A673 (cell line): ENCODE results near the gene NMU. TPM values are rescaled to one million over a fixed set of nuclear protein-coding genes. Genes with fewer than 3 reads are reported as not detected.

Source experiments
- BruUV-seq: library from RNA; stranded (reverse); fragments of 400-500 nt; replicated peaks from 2 replicates; lab custom pipeline; 2021; lab: Mats Ljungman, UMichigan
- CTCF ChIA-PET: fragments of 300-600 bp; sonication (Branson Sonifier 250); formaldehyde crosslinking; loops from one replicate; lab custom pipeline; 2022; ENCODE audit warnings: antibody characterized with exemption; lab: Charles Lee
- POLR2A ChIA-PET: fragments of 300-600 bp; sonication (Branson Sonifier 250); formaldehyde crosslinking; loops from one replicate; lab custom pipeline; 2022; ENCODE audit warnings: antibody characterized with exemption; ENCODE audit not compliant: low non-redundant PET; lab: Charles Lee
- DNase-seq: peaks from one replicate; pipeline ENCODE4 v3.0.0-alpha.2; 2015; ENCODE audit warnings: low spot score
- H3K27ac ChIP-seq: fragments of 200-600 bp; sonication (generic); 2 replicates; pipeline ENCODE4 v1.5.1; 2016; ENCODE audit warnings: mixed run types, low read depth, mild to moderate bottlenecking, mixed read lengths, antibody characterized with exemption, low read length; ENCODE audit not compliant: poor library complexity, severe bottlenecking
- H3K27me3 ChIP-seq: fragments of 200-600 bp; sonication (generic); replicated peaks from 2 replicates; pipeline ENCODE4 v1.6.1; 2017; ENCODE audit warnings: mixed run types, low read depth, mild to moderate bottlenecking, mixed read lengths, antibody characterized with exemption, low read length; ENCODE audit not compliant: insufficient read depth, poor library complexity
- H3K36me3 ChIP-seq: fragments of 200-600 bp; sonication (generic); 2 replicates; pipeline ENCODE4 v1.6.1; 2016; ENCODE audit warnings: mixed run types, mild to moderate bottlenecking, mixed read lengths, antibody characterized with exemption, low read length; ENCODE audit not compliant: insufficient read depth, poor library complexity, severe bottlenecking
- H3K4me1 ChIP-seq: fragments of 200-600 bp; sonication (generic); 2 replicates; pipeline ENCODE4 v1.6.1; 2017; ENCODE audit warnings: mixed run types, mild to moderate bottlenecking, mixed read lengths, antibody characterized with exemption, low read length; ENCODE audit not compliant: insufficient read depth, poor library complexity, severe bottlenecking
- H3K4me3 ChIP-seq: fragments of 200-600 bp; sonication (generic); 2 replicates; pipeline ENCODE4 v1.5.1; 2016; ENCODE audit warnings: low read depth, mixed run types, mild to moderate bottlenecking, mixed read lengths, low read length; ENCODE audit not compliant: poor library complexity, severe bottlenecking
- H3K9me3 ChIP-seq: fragments of 200-600 bp; sonication (generic); 2 replicates; pipeline ENCODE4 v1.6.1; 2016; ENCODE audit warnings: mixed run types, low read depth, mild to moderate bottlenecking, mixed read lengths, antibody characterized with exemption, low read length; ENCODE audit not compliant: poor library complexity, severe bottlenecking
- CTCF ChIP-seq: fragments of 300-800, 200-600 bp; sonication (generic); conservative IDR thresholded peaks from 2 replicates; pipeline ENCODE4 v1.5.1; 2017; ENCODE audit warnings: low read depth, mild to moderate bottlenecking, antibody characterized with exemption, low read length, moderate library complexity, mixed read lengths
- EZH2 ChIP-seq: fragments of 200-600 bp; sonication (generic); IDR thresholded peaks from 2 replicates; pipeline ENCODE4 v1.6.1; 2017; ENCODE audit warnings: borderline replicate concordance, low read depth, mild to moderate bottlenecking, mixed read lengths, antibody characterized with exemption, low read length; ENCODE audit not compliant: poor library complexity, severe bottlenecking
- intact Hi-C: fragments of 100-400 bp; cut with micrococcal nuclease; formaldehyde crosslinking; loops from one replicate; pipeline ENCODE4 v1.10.0; 2022; ENCODE audit not compliant: unreplicated experiment
- total RNA-seq: library from RNA; stranded (reverse); gene quantifications from 2 replicates; pipeline ENCODE4 v1.2.3, GENCODE V29; 2021

NMU gene
- total RNA-seq, 1 experiment from 2014 or later, result not detected

- POLR2A ChIA-PET, result no interaction called here
- no peak for DNase-seq
- H3K4me3 ChIP-seq, result no peak overlapping the region
- H3K27me3 ChIP-seq, result no peaks in the 10 kb centered on the region
- CTCF ChIA-PET, result no interaction called here
- no peaks in the 10 kb centered on the region for H3K36me3 ChIP-seq
- H3K4me1 ChIP-seq, result no peaks in the 10 kb centered on the region
- H3K9me3 ChIP-seq, result no peaks in the 10 kb centered on the region
- no peak for TF ChIP-seq CTCF
- TF ChIP-seq EZH2, result no peak
- H3K27ac ChIP-seq, result no peak overlapping the region
- intact Hi-C loops, result no loop called here
- no TSS peak for BruUV-seq
Observed at GRCh38 chr4:55668449-55668848, 32.4 kb upstream of the NMU start.

GRCh38 chr4:55666535-55666934 lies 30.4 kb upstream of the NMU start:
- intact Hi-C loops, result no loop called here
- no peaks in the 10 kb centered on the region for H3K9me3 ChIP-seq
- ChIA-PET POLR2A (no interaction called here), CTCF (no interaction called here)
- TF ChIP-seq EZH2, result no peak
- no peak for TF ChIP-seq CTCF
- no peak overlapping the region for H3K27ac ChIP-seq
- H3K27me3 ChIP-seq, result no peaks in the 10 kb centered on the region
- no peaks in the 10 kb centered on the region for H3K4me1 ChIP-seq
- no peak overlapping the region for H3K4me3 ChIP-seq
- no TSS peak for BruUV-seq
- no peak for DNase-seq
- no peaks in the 10 kb centered on the region for H3K36me3 ChIP-seq

GRCh38 chr4:55663145-55663544 lies 27.0 kb upstream of the NMU start:
- H3K36me3 ChIP-seq, result no peaks in the 10 kb centered on the region

More at GRCh38 chr4:55663145-55663544, 27.0 kb upstream of the NMU start:
- no peak overlapping the region for H3K4me3 ChIP-seq
- no peaks in the 10 kb centered on the region for H3K9me3 ChIP-seq
- H3K27ac ChIP-seq, result no peak overlapping the region
- H3K27me3 ChIP-seq, result no peaks in the 10 kb centered on the region
- TF ChIP-seq CTCF, result no peak
- no peak for TF ChIP-seq EZH2
- no peaks in the 10 kb centered on the region for H3K4me1 ChIP-seq
- intact Hi-C loops, result no loop called here
- BruUV-seq, result no TSS peak
- CTCF ChIA-PET, result no interaction called here
- no peak for DNase-seq
- POLR2A ChIA-PET, result no interaction called here
